Body of pancreas (tissue), 4 donors: ENCODE measurements around the gene KRTAP4-5.

ENCODE experiments used
- POLR2A ChIP-seq, 3 donors: fragments of 450-650 bp; IDR thresholded peaks; one replicate each; pipeline ENCODE4 v1.6.1; 2016; ENCODE audit warnings: antibody characterized with exemption in 3 of 3, mild to moderate bottlenecking in 2 of 3
- TF ChIP-seq, protein P1 (sequence below), 7 experiments: fragments of 450-650 bp in 4 of 7; fragments of 200-600 bp in 3 of 7; sonication (generic) in 3 of 7; IDR thresholded peaks; one replicate each; pipeline ENCODE4 v1.5.1; 2016 to 2019; ENCODE audit warnings: antibody characterized with exemption in 7 of 7

DNA sequence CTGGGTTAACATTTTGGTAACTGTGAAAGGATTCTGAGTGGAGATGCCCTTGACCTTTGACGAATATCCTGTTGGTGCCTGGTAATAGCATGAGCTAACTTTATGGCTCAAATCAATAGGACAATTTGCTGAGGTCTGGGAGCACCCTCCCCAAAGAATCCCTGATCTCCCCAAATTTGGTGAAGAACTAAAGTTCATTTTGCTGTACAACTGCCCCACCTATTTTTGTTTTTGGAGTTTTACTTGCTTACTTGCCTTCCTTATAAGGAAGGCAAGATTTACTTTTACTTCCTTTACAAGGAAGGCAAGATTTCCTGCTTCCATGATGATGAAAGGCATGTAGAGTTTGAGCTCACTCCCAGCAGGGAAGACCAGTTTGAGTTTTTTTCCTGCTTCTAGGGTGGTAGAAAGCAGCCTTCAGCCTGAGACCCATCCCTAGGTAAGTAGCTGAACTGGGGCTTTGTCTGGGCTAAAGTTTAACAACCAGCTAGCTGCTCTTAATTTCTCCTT lies 41.6 kb downstream of the KRTAP4-5 start:
- TF ChIP-seq POLR2A (IDR thresholded peaks at IDR 0.05): no peak
- TF ChIP-seq, protein P1, sequence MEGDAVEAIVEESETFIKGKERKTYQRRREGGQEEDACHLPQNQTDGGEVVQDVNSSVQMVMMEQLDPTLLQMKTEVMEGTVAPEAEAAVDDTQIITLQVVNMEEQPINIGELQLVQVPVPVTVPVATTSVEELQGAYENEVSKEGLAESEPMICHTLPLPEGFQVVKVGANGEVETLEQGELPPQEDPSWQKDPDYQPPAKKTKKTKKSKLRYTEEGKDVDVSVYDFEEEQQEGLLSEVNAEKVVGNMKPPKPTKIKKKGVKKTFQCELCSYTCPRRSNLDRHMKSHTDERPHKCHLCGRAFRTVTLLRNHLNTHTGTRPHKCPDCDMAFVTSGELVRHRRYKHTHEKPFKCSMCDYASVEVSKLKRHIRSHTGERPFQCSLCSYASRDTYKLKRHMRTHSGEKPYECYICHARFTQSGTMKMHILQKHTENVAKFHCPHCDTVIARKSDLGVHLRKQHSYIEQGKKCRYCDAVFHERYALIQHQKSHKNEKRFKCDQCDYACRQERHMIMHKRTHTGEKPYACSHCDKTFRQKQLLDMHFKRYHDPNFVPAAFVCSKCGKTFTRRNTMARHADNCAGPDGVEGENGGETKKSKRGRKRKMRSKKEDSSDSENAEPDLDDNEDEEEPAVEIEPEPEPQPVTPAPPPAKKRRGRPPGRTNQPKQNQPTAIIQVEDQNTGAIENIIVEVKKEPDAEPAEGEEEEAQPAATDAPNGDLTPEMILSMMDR (IDR thresholded peaks at IDR 0.05): no peak
